GM18502 (cell line): Measurements from ENCODE around the gene PPP2R1B.
A peak's percentile ranks its signal among the peaks of the same experiment; 100 is the strongest.
"Not testable (repeated sequence)": the region's sequence is repeated elsewhere in the genome, so short reads cannot be mapped to it uniquely, and the experiment has no call there.

ENCODE experiments used
- ATAC-seq: cut with Tn5 transposase; IDR thresholded peaks from one replicate; pipeline ENCODE4 v1.9.1; 2021; ENCODE audit warnings: mild to moderate bottlenecking; ENCODE audit not compliant: unreplicated experiment, poor library complexity

PPP2R1B gene

DNA sequence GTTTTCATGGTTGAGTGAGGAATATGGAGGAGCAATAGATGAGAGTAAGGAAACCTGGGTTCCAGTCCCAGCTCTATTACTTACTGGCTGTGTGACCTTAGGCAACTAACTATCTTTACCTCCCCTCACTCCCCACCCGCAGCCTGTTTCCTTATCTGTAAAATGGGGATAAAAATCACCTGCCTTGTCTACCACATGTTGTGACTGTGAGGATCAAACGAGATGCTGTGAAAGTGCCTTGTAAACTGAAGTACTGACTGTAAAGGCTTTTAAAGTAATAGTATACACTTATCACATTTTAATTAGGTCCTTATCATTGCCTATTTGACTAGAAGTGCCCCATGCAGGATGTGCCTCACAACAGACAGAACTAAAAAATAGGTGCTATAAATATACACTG lies 18.9 kb upstream of the PPP2R1B start:
- ATAC-seq: no peak

DNA sequence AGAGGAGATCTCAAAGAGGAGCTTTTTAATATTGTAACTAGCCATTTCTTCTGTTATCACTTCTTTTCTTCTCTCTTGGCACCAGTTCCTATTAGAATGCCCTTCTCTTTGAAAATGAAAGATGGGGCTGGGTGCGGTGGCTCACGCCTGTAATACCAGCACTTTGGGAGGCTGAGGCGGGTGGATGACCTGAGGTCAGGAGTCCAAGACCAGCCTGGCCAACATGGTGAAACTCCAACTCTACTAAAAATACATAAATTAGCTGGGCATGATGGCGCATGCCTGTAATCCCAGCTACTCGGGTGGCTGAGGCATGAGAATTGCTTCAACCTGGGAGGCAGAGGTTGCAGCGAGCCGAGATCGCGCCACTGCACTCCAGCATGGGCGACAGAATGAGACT lies 18.1 kb upstream of the PPP2R1B start:
- ATAC-seq: not testable (repeated sequence)

- no peak for ATAC-seq
Measured at GRCh38 chr11:111782109-111782741, 16.0 kb upstream of the PPP2R1B start.

GRCh38 chr11:111779118-111779517 lies 12.9 kb upstream of the PPP2R1B start:
- no peak for ATAC-seq

GRCh38 chr11:111778047-111778558 lies 11.9 kb upstream of the PPP2R1B start:
- ATAC-seq: no peak

- ATAC-seq: peak; percentile 64
Measured at GRCh38 chr11:111777094-111778046, 11.2 kb upstream of the PPP2R1B start.

DNA sequence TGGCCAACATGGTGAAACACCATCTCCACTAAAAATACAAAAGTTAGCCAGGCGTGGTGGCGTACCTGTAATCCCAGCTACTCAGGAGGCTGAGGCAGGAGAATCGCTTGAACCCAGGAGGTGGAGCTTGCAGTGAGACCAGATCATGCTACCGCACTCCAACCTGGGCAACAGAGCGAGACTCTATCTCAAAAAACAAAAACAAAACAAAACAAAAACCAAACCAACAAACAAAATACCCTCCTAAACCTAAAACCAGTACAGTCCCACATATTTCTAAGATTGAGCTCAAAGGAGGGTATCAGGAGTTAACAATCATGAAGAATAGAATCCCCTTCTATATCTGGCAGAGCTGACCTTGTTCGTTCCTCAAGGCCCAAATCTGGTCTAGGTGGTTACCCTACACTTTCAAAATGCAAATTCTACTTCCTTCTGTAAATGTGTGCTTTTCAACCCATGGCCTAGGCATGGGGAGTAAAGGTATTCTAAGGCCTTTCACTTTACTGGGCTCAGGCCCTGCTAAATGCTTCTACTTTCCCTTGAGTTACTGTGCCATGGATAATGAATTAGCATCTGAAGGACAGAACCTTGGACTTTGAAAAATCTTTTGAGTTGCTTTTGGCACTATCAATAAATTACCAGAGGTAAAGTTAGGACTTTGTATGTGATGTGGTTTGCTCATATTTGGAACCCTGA lies 10.4 kb upstream of the PPP2R1B start:
- peak; percentile 97 for ATAC-seq

DNA sequence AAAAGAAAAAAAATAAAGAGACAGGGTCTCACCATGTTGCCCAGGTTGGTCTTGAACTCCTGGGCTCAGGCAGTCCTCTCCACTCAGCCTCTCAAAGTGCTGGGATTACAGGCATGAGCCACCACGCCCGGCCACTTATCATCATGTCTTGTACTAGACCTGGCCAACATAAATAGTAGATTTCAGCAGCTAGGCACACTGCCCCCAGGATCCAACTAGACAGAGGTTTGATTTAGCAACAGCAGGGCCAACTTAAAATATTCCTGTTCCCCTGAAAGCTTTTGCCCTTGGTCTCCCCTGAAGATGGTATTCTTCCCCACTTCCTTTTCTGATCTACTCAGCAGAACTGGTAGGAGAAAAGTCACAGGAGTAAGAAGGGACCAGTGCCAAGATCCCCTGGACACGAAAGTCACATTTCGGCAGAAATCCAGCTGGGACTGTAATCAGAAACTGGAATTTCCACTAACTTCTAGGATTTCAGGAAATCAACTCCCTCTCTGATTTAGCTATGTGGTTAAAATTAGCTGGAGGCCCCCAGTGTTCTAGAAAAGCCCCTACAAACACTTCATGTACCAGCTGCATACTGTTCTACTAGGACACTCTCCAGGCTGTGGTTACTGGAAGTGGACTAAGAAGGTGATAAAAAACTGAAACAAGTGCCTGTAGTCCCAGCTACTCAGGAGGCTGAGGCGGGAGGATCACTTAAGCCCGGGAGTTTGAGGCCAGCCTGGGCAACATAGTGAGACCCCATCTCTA lies 8.9 kb upstream of the PPP2R1B start:
- no peak for ATAC-seq

DNA sequence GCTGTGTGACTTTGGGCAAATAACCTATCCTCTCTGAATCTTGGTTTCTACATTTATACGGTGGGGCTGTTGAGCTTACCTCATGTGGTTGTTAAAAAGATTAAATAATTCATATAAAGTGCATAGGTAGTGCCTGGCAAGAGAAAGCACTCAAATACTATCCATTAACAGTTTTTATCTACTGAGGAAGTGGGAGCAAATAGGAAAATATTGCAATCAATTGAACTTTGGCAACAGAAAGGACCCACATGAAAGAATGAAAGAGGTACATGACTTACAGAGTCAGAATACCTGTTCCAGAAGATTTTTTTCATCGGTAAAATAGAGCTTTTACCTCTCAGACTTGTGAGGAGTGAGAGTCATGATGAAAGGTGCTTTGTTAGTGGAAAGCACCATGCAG lies 6.3 kb upstream of the PPP2R1B start:
- no peak for ATAC-seq

DNA sequence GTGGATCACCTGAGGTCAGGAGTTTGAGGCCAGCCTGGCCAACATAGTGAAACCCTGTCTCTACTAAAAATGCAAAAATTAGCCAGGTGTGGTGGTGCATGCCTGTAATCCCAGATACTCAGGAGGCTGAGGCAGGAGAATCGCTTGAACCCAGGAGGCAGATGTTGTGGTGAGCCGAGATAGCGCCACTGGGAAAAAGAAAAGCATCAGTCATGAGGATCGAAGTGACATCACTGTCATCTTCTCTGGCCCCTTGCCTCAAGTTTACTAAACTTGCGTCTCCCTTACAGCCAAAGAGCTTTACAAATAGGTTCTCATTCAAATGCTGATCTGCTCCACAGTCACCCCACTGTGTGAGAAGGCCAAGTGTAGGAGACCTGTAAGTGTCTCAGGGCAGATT lies 5.0 kb upstream of the PPP2R1B start:
- ATAC-seq: not testable (repeated sequence)

GRCh38 chr11:111770581-111771134 lies 4.5 kb upstream of the PPP2R1B start:
- no peak for ATAC-seq

DNA sequence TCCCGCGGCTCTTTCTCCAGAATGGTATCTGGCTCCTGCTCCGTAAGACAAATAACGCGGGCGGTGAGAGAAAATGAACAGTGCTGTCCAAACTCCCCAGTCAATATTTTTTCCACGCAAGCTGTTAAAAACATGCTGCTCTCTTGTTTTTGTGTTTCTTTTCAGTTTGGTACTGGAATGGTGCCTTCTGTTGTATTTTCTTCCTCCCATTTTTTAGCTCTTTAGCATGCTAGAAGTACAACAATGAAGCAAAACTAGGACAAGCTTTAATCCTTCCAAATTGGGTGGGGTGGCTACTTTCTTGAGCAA lies 599 bp upstream of the PPP2R1B start:
- peak; percentile 16 for ATAC-seq

GRCh38 chr11:111765320-111765983 lies 737 bp downstream of the PPP2R1B start:
- peak; percentile 43 for ATAC-seq

- no peak for ATAC-seq
Measured at GRCh38 chr11:111764621-111765020, 1.6 kb downstream of the PPP2R1B start.

GRCh38 chr11:111762981-111763643 lies 3.1 kb downstream of the PPP2R1B start:
- no peak for ATAC-seq

- no peak for ATAC-seq
Measured at GRCh38 chr11:111762526-111762925, 3.7 kb downstream of the PPP2R1B start.

DNA sequence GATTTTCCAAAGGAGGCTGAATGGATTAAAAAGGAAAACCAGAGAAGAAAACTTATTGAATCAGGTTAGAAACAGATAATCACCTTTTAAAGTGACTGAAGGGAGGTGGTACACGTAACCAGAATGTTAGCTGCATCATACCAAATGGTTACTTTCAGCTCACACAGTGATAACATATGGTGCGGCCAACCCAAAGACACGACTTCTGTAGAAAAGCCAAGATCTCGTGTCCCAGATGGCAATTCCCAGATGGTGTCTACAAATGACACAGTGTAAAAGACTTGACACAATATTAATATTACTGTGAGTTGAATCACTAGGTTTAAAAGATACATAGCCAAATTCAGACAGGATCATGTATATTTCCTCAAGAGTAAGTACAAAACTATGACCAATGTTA lies 5.2 kb downstream of the PPP2R1B start:
- no peak for ATAC-seq

GRCh38 chr11:111759778-111760407 lies 6.3 kb downstream of the PPP2R1B start:
- ATAC-seq: no peak
